Right ventricle myocardium inferior (tissue), 1 donor: ENCODE results near the gene ZMYND19. TPM values are rescaled to one million over a fixed set of nuclear protein-coding genes. Genes with fewer than 3 reads are reported as not detected.
"Not testable (repeated sequence)": the region's sequence is repeated elsewhere in the genome, so short reads cannot be mapped to it uniquely, and the experiment has no call there.

Experiments used
- ATAC-seq: fragments of 200-7000 bp; cut with Tn5 transposase; one replicate; pipeline ENCODE4 v1.9.1; 2020; ENCODE audit warnings: mild to moderate bottlenecking, moderate library complexity
- DNase-seq: peaks from one replicate; pipeline ENCODE4 v3.0.0; 2021; ENCODE audit errors: missing footprints
- intact Hi-C: fragments of 100-400 bp; cut with DNase I; formaldehyde crosslinking; loops from one replicate; pipeline ENCODE4 v1.11.0; 2022
- long read RNA-seq: library from polyadenylated mRNA; unstranded; transcript quantifications from one replicate; pipeline ENCODE4 v2.0.0, GENCODE V29; 2021
- total RNA-seq: library from RNA; stranded (reverse); fragmentation: NEBNext Ultra II Directional; extraction: Animal tissue kit (Norgen Biotek cat#: 25700); gene quantifications from one replicate; pipeline ENCODE4 v1.2.1, GENCODE V29; 2021
- donor health status: DM: no; HTN: yes; CAD: no; lungs with severe emphysema.

ZMYND19 gene
- total RNA-seq: 10.8 TPM
- long read RNA-seq, transcript ZMYND19-201 (6 exons, 1,375 nt): major isoform, 8 of 10 reads
- long read RNA-seq, partial matches to known transcripts: 1 of 10 reads
- long read RNA-seq, other reads (novel, unspliced or antisense): 1 of 10 reads

DNA sequence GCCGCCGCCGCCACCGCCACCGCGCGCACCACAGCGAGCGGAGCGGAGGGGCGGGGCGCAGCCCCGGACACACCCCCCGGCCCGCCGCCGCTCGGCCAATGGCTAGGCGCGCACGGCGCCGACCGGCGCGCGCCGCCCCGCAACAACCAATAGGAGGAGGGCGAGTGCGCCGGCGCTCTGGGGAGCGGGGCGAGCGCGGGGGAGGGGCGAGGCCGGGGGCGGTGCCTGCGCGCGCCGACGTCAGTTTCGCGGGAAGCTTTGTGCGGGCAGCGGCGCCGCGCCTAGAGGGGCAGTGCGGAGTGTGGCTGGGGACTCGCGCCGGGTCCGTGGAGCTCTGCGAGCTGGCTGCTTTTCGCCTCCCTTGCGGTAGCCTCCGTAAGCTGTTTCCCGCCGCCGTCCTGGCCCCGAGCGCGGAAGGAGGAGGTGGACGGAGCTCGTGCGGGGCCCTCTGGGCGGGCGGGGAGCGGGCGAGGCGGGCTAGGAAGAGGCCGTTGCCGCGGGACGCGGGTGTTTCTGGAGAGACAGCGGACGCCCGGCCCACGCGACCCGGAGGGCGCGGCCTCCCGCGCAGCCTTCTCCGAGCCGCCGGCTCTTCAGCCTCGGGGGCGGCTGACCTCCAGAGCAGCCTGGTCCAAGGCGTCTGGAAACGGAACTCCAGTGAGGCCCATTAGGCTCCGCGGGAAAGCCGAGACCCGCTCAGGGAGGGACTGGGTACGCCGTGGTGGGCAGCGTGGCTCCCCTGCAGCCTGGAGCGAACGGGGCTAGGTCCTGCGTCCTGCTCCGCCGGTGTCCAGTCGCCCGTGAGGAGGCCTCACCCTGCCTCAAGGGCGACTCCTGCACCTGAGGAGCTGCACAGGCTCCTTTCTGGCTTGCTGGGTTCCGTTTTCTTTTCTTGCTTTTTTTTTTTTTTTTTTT lies at the start of gene ZMYND19:
TSS of gene ZMYND19 (minus strand) at position 44 of the 915 bp plus-strand sequence. CDS start 249 bp downstream, outside the sequence.
- ATAC-seq (peak; percentile 99), DNase-seq (peak; percentile 95)
- intact Hi-C loops: no loop called here

DNA sequence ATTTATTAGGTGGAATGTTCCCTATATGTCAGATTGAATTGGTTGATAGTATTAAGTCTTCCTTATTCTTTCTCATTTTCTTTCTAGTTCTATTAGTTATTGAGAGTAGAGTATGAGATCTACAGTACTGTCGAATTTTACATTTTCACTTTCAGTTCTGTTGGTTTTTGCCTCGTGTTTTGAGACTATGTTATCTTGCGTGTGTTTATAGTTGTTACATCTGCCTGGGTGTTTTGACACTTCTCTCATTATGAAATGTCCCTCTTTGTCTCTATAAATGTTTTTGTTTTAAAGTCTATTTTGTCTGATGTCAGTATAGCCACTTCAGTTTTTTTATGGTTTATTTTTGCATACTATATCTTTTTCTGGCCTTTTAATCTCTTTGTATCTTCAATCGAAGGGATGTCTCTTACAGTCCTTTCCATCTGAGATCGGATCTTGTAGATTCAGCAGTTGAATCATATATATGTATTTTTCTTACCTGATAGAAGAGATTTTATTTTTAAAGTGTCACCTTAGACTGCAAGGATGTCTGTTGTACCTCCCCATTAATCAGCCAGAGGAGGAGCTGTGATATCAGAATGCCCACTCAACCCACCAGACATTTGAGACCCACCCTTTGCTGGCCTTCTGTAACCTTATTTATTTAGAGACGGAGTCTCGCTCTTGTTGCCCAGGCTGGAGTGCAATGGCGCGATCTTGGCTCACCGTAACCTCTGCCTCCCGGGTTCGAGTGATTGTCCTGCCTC lies 49.2 kb upstream of the ZMYND19 start:
- intact Hi-C loops: no loop called here
- ATAC-seq: no peak
- no peak for DNase-seq

DNA sequence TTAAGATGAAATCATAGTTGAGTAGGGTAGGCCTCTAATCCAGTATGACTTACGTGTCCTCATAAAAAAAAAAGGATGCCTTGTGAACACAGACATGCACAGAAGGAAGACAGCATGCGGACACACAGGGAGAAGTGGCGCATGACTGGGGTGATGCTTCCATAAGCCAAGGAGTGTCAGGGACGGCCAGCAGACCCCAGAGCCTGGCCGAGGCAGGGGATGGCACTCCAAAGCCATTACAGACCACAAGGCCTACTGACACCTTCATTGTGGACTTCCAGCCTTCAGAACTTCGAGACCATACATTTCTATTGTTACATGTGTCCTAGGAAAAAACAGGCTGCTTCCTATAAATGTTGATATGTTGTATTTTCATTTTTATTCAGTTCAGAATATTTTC lies 48.4 kb upstream of the ZMYND19 start:
- ATAC-seq (no peak), DNase-seq (no peak)
- intact Hi-C loops: no loop called here

DNA sequence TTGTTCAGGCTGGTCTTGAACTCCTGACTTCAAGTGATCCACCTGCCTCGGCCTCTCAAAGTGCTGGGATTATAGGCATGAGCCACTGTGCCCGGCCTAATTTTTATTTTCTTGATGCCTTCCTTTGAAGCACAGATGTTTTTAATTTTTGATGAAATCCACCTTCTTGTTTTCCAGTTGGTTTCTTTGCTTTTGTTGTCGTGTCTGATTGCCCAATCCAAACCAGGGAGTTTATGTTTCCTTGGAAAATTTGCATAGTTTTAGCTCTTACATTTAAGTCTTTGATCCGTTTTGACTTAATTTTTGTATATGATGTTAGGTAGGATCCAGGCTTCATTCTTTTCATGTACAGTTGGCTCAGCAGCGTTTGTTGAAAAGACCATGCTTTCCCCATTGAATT lies 43.7 kb upstream of the ZMYND19 start:
- intact Hi-C loops: no loop called here
- ATAC-seq (no peak), DNase-seq (no peak)

DNA sequence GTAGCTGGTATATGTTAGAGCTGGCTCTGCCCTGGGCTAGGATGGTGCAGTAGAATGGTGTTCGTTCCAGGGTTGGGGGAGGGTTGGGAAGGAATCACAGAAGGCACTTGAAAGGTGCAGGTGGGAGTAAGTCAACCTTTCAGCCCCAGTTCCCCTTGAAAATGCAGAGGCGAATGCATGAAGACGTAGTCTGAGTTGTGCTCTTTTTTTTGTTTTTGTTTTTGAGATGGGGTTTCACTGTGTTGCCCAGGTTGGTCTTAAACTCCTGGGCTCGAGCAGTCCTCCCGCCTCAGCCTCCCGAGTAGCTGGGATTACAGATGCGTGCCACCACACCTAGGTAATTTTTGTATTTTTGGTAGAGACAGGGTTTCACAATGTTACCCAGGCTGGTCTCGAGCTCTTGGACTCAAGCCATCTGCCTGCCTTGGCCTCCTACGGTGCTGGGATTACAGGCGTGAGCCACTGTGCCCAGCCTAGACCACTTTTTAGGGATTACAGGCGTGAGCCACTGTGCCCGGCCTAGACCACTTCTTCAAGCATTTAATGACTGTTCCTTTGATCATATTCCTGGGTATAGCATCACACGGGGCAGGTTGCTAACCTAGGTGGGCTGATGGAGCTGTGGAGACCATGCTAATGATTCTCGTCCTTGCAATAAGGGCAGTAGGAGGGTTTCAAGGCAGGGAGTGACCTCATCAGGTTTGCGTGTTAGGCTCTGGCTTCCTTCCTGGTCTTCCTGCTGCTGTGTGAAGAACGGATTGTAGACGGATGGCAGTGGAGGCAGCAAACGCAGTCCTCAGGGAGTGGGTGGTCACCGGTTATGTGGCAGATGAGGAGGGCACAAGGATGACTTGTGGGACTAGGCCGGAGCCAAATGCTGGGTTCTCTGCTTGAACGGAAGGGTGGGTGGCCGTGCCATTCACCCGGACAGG lies 42.2 kb upstream of the ZMYND19 start:
- intact Hi-C loops: no loop called here
- ATAC-seq: peak; percentile 43
- no peak for DNase-seq

DNA sequence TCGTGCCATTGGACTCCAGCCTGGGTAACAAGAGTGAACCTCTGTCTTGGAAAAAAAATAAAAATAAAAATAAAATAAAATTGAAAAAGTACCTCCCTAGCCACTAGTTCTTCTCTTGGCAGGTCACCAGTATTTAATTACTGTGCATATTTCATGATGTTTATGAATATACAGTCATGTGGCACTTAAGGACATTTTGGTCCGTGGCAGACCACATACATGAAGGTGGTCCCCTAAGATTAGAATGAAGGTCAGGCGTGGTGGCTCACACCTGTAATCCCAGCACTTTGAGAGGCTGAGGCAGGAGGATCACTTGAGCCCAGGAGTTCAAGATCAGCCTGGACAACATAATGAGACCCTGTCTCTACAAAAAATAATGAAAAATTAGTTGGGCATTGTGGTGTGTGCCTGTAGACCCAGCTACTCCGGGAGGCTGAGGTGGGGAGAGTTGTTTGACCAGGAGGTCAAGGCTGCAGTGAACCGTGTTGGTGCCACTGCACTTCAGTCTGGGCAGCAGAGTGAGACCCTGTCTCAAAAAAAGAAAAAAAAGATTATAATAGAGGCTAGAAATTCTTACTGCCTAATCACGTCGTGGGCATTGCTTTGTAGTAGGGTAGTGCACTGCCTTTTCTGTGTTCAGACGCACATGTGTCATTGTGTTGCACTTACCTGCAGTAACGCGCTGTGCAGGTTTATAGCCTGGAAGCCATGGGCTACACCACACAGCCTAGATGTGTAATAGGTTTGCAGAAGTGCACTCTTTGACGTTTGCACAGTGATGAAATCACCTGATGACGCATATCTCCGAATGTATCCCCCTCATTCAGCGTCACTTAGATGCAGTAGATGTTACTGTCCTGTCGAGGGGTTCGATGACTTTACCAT lies 41.3 kb upstream of the ZMYND19 start:
- ATAC-seq: peak; percentile 18
- intact Hi-C loops: no loop called here
- no peak for DNase-seq

DNA sequence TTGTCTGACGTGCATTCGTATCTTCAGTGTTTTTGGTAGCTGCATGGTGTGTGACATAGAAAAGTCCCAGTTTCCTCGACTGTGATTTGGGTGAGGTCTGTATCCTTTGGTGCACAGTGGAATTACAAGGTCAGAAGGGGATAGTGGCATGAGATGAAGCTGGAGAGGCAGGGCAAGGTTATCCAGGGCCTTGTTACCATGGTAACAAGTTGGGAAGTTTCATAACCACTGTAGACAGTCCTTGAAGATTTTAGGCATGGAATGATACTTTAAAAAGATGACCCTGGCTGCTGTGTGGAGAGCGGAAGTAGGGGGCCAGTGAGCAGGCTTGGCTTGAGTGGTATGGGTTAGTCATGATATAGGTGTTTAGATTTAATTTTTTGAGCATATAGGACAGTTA lies 40.4 kb upstream of the ZMYND19 start:
- no peak for ATAC-seq
- intact Hi-C loops: no loop called here
- DNase-seq: no peak

DNA sequence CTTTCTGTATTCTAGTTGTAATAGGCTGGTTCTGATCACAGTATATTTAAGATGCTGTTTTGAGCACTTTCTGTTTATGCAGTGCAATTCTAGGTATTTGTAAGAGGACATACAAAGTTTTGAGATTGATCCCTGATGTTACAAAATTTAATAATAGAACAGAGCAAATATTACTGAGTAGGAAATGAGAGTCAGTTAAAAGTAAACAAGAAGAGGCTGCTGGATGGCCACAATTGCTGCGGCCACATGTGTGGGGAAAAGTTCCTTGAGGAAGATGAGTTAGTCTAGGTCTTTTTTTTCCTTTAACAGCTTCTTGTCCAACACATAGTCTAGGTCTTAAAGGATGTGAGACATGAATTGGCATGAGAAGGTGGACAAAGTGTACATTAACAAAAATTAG lies 39.8 kb upstream of the ZMYND19 start:
- intact Hi-C loops: no loop called here
- DNase-seq (no peak), ATAC-seq (no peak)

DNA sequence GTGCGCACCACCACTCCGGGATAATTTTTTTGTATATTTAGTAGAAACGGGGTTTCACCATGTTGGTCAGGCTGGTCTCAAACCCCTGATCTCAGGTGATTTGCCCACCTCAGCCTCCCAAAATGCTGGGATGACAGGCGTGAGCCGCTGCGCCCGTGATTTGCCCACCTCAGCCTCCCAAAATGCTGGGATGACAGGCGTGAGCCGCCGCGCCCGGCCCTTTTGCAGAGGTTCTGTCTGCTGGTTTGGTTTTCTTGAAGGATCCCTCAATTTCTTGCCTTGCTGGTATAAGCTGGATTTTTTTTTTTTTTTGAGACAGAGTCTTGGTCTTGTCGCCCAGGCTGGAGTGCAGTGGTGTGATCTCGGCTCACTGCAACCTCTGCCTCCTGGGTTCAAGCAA lies 37.1 kb upstream of the ZMYND19 start:
- DNase-seq: peak; percentile 39
- ATAC-seq, intact Hi-C loops: not testable (repeated sequence)

DNA sequence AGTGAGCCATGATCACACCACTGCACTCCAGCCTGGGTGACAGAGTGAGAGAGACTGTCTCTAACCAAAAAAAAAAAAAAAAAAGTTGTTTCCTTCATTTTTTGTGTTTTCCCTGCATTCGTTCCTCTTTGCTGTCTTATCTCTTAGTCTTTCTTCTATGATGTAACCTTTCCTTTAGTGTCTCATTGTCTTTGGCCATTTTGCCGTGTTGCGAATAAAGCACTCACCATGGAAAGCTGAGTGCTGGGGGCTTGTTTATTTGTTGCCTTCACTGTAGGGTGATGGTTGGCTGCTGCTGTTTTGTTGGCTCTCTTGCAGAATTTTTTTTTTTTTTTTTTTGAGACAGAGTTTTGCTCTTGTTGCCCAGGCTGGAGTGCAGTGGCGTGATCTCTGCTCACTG lies 36.2 kb upstream of the ZMYND19 start:
- intact Hi-C loops: no loop called here
- no peak for DNase-seq
- no peak for ATAC-seq

DNA sequence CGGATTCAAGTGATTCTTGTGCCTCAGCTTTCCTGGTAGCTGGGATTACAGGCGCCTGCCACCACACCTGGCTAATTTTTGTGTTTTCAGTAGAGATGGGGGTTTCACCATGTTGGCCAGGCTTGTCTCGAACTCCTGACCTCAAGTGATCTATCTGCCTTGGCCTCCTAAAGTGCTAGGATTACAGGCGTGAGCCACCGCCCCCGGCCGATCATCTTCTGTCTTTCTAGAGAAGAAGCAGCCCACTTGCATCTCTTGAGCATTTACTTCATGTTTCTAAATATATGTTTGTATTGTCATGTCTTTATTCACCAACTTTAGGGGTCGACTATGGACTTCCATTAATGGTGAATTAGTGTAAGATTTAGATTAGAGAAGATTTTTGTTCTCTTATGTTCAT lies 31.9 kb upstream of the ZMYND19 start:
- intact Hi-C loops: loop anchor here (5.0 kb wide), 1 partner anchor 45 kb away; no protein-coding TSS in a partner anchor
- not testable (repeated sequence) for DNase-seq, ATAC-seq

DNA sequence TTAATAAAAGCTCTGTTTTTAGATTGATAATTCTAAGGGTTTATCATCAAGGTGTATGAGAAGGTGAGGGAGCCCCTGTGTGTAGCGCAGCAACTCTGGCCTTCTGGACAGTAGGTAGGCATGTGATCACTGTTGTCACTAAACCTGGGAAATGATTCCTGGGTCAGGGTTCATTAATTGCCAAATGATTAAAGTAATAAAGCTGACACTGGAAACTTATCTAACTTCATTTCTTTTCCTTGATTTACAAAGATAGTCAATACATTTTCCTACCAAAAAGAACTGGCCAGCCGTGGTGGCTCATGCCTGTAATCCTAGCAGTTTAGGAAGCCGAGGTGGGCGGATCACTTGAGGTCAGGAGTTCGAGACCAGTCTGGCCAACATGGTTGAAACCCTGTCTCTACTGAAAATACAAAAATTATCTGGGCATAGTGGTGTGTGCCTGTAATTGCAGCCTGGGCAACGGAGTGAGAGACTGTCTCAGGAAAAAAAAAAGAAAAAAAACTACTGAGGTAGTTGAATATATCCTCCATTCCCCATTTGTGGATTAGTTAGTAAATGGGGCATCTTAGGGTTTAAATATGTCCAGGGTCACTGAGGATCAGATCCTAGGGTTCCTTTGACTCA lies 30.9 kb upstream of the ZMYND19 start:
- no peak for DNase-seq
- ATAC-seq: no peak
- intact Hi-C loops: loop anchor here (5.0 kb wide), 1 partner anchor 46 kb away; no protein-coding TSS in a partner anchor

DNA sequence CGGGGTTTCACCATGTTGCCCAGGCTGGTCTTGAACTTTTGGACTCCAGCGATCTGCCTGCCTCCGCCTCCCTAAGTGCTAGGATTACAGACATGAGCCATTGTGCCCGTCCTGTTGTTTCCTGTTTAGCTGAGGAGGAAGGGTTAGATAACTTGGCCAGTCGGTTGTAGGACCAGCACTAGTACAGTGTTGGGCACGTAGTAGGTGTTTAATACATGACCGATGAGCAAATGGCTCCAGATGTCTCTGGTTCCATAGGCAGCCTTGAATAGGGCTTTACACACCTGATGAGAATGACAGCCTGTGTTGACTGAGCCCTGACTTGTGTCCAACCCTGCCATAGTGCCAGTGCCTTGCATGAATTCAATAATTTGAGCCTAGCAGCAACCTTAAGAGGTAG lies 30.3 kb upstream of the ZMYND19 start:
- ATAC-seq (no peak), DNase-seq (no peak)
- intact Hi-C loops: loop anchor here (5.0 kb wide), 1 partner anchor 47 kb away; no protein-coding TSS in a partner anchor

DNA sequence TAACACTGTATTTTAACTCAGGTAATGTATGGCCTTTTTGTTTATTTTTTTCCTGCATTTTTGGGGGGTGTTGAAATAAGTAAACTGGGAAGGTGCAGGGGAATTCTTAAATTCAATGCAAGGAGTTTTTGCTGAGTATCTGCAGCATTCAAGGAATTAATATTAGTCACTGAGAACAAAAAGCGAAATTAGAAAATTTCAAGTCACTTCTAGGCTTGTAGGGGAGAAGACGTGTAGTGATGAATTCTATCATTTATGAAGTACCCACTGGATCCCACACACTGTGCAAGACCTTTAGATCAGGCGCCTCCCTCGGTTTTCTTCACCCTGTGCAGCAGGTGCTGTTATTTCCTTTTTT lies 29.7 kb upstream of the ZMYND19 start:
- DNase-seq (no peak), ATAC-seq (no peak)
- intact Hi-C loops: loop anchor here (5.0 kb wide), 1 partner anchor 47 kb away; no protein-coding TSS in a partner anchor

DNA sequence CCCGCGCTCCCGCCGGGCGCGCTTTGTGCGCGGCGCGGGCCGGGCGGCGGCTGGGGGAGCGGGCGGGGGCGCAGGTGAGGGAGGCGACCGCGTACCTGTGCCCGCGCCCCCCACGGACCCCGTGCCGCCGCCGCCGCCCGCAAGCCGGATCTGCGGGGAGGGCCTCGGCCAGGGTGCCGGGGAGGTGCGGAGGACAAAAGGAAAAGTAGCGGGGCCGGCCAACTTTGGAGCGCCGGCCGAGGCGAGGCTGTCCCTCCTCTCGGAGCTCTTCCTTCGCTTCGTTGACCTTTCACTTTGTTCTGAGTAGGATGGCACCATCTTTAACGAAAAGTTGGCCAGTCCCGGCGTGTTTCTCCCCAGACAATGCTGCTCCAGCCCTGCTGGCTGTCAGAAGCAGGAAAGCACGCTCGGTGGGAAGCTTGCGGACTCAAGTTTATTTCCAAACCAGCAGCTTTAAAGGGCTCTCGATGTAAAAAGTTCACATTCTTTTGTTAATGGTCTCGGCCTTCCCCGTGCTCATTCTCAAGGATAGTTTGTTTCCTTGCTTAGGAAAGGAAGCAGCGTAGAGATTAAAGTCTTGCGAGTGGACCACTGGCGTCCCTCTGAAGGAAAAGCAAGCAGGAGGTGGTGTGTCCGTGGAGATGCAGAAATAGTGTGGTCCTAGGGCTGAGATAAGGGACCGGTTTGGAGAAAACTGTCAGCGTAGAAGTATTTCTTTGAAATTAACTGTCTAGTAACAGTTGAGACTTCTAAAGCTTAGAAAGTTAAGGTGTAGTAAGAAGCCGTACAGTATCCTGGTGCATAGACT lies 29.1 kb upstream of the ZMYND19 start:
- intact Hi-C loops: loop anchor here (5.0 kb wide), 1 partner anchor 48 kb away; no protein-coding TSS in a partner anchor
- DNase-seq: no peak
- ATAC-seq: no peak
